ENCODE measurements around the gene MAN1A2. TPM values are rescaled to one million over a fixed set of nuclear protein-coding genes. Genes with fewer than 3 reads are reported as not detected.

MAN1A2 gene
- total RNA-seq, 6 experiments from 2014 or later, result 24.6 to 39.2 (median 31.2) TPM

GRCh38 chr1:117570988-117571409, 203.8 kb downstream of the MAN1A2 start:
- Histone ChIP-seq H3K9me3 (no peaks in the 10 kb centered on the region), H3K36me3 (no peaks in the 10 kb centered on the region), H3K4me3 (no peak overlapping the region), H3K4me1 (no peaks in the 10 kb centered on the region), H3K27me3 (no peaks in the 10 kb centered on the region), H3K27ac (no peak overlapping the region)
- intact Hi-C loops (cut with DNase I), result no loop called here
- ATAC-seq, result no peak
- WGBS (ENCODE audit: insufficient coverage, low coverage, low lambda C conversion rate, missing lambda C conversion rate), result 80% methylated on average over 4 of the region's 8 CpGs
- DNase-seq, result no peak
- TF ChIP-seq CTCF (IDR thresholded peaks at IDR 0.05) (no peak), POLR2A (IDR thresholded peaks at IDR 0.05) (no peak)

DNA sequence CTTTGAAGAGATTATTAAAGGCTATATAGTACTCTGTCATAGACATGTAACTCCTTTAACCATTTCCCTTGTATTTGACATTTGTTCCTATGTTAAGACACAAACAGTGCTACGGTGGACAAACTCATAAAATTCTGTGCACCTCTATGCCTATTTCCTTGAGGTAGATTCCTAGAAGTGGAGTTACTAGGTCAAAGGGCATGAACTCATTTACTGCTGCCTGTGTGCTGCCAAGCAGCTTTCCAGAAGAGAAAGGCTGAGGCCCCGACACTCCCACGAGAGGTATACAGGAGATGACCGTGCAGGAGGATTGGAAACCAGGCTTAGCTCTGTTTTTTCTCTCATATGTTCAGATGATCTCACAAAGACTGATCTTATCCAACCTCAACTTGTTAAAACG, 204.2 kb downstream of the MAN1A2 start:
- Histone ChIP-seq H3K27ac (no peak overlapping the region), H3K27me3 (no peaks in the 10 kb centered on the region), H3K9me3 (no peaks in the 10 kb centered on the region), H3K4me3 (no peak overlapping the region), H3K4me1 (no peaks in the 10 kb centered on the region), H3K36me3 (no peaks in the 10 kb centered on the region)
- DNase-seq, result no peak
- WGBS (ENCODE audit: insufficient coverage, low coverage, low lambda C conversion rate, missing lambda C conversion rate), result 77% methylated on average over 5 of the region's 5 CpGs
- no peak for TF ChIP-seq CTCF (IDR thresholded peaks at IDR 0.05)
- TF ChIP-seq POLR2A (IDR thresholded peaks at IDR 0.05), result no peak
- ATAC-seq, result no peak
- intact Hi-C loops (cut with DNase I), result no loop called here

GRCh38 chr1:117572546-117572945, 205.3 kb downstream of the MAN1A2 start:
- intact Hi-C loops (cut with DNase I), result no loop called here
- H3K4me1 ChIP-seq, result no peaks in the 10 kb centered on the region
- no peaks in the 10 kb centered on the region for H3K27me3 ChIP-seq
- DNase-seq (peak in 1 of 3 donors; percentile 41), ATAC-seq (peak in 2 of 4 donors; percentile 27 to 38)
- no peaks in the 10 kb centered on the region for H3K36me3 ChIP-seq
- no peak for TF ChIP-seq POLR2A (IDR thresholded peaks at IDR 0.05)
- no peak for TF ChIP-seq CTCF (IDR thresholded peaks at IDR 0.05)
- WGBS (ENCODE audit: insufficient coverage, low coverage, low lambda C conversion rate, missing lambda C conversion rate), result 35% methylated on average over 3 of the region's 4 CpGs
- no peaks in the 10 kb centered on the region for H3K9me3 ChIP-seq
- H3K4me3 ChIP-seq, result no peak overlapping the region
- no peak overlapping the region for H3K27ac ChIP-seq

DNA sequence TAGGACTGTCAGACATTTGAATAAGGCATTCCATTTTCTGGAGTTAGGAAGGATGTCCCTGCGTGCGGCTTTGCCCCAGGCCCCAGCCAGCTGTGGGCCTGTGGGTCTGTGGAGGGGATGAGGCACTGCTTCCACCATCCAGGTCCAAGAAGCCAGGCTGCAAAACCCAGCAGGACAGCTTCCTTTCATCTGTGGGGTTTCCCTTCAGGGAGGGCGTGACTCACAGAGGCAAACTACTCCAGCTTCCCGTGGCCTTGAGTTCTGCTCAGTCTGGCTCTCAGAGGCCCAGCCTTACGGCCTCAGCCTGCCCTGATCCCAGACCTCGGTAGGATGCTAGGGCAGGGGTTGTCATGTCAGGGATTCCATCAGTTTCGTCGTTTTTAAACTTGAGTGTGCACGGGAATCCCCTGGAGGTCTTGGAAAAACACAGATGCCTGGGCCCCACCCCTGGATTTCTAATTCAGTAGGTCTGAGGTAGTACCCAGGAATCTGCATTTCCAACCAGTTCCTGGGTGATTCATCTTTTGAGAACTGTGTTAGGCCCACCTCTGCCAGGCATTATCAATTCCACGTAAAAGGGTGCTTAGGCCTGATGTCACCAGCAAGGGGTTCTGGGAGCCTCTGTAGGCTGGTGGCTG, 206.3 kb downstream of the MAN1A2 start:
- no peak overlapping the region for H3K27ac ChIP-seq
- no peaks in the 10 kb centered on the region for H3K27me3 ChIP-seq
- intact Hi-C loops (cut with DNase I), result no loop called here
- H3K9me3 ChIP-seq, result no peaks in the 10 kb centered on the region
- no peak for ATAC-seq
- 70% methylated on average over 4 of the region's 10 CpGs for WGBS (ENCODE audit: insufficient coverage, low coverage, low lambda C conversion rate, missing lambda C conversion rate)
- no peaks in the 10 kb centered on the region for H3K36me3 ChIP-seq
- peak in 1 of 3 donors; percentile 6 for DNase-seq
- H3K4me1 ChIP-seq, result no peaks in the 10 kb centered on the region
- H3K4me3 ChIP-seq, result no peak overlapping the region
- TF ChIP-seq CTCF (IDR thresholded peaks at IDR 0.05), result no peak
- no peak for TF ChIP-seq POLR2A (IDR thresholded peaks at IDR 0.05)
